H1 (cell line): ENCODE measurements around the gene PDIA3. TPM values are rescaled to one million over a fixed set of nuclear protein-coding genes. Genes with fewer than 3 reads are reported as not detected.

Experiments used
- BCL11A ChIP-seq, 2 experiments: IDR thresholded peaks; one replicate each; pipeline ENCODE4 v1.6.1; 2011; ENCODE audit warnings: low read depth in 2 of 2, low read length in 2 of 2, mild to moderate bottlenecking in 2 of 2
- CTCF ChIP-seq, 3 experiments: IDR thresholded peaks; 1 replicate in 2 of 3; 2 replicates in 1 of 3; pipeline versions ENCODE4 v1.5.1 to v1.6.1; 2011; ENCODE audit warnings: low read length in 3 of 3, mild to moderate bottlenecking in 3 of 3, inconsistent platforms in 2 of 3, low read depth in 1 of 3, moderate library complexity in 1 of 3; ENCODE audit not compliant: insufficient read depth in 1 of 3; ENCODE audit errors: control extremely low read depth in 1 of 3
- FOSL1 ChIP-seq: IDR thresholded peaks from 2 replicates; pipeline ENCODE4 v1.6.1; 2011; ENCODE audit warnings: mild to moderate bottlenecking, low read depth, low read length, moderate library complexity; ENCODE audit not compliant: insufficient read depth
- MAFK ChIP-seq: IDR thresholded peaks from 2 replicates; pipeline ENCODE4 v1.6.1; 2012; ENCODE audit warnings: low read depth, mild to moderate bottlenecking, improper control_type of control experiment, low read length
- polyA plus RNA-seq, 7 experiments: library from polyadenylated mRNA; depleted of rRNA in 3 of 7; stranded (reverse) in 5 of 7; unstranded in 2 of 7; fragments of >200 nt in 5 of 7; fragments of 200-250 nt in 2 of 7; gene quantifications; 1 replicate in 5 of 7; 2 replicates in 1 of 7; 4 replicates in 1 of 7; pipeline versions ENCODE4 v1.2.1 to v1.2.3, GENCODE V29; 2011 to 2013; ENCODE audit warnings: missing spikeins in 2 of 7, mixed read lengths in 2 of 7
- total RNA-seq: library from RNA; stranded (reverse); fragmentation: NEBNext Ultra II Directional; extraction: Animal tissue kit (Norgen Biotek cat#: 25700); gene quantifications from 2 replicates; pipeline ENCODE4 v1.2.1, GENCODE V29; 2021

Gene PDIA3
- total and polyA plus RNA-seq, 2 of the 8 experiments (the other 6 are each of a cell fraction or from before 2014, with no cell fraction given) = 90.4 to 655 TPM

- TF ChIP-seq MAFK = no peak
- TF ChIP-seq FOSL1 = no peak
- TF ChIP-seq CTCF (IDR thresholded peaks at IDR 0.05; ENCODE audit: control extremely low read depth in 1 of 3, insufficient read depth in 1 of 3, low read depth in 1 of 3, low read length in 3 of 3) = no peak
- no peak for TF ChIP-seq BCL11A (IDR thresholded peaks at IDR 0.05; ENCODE audit: low read depth in 2 of 2, low read length in 2 of 2)
- TF ChIP-seq, all 59 proteins: peak for 0
Observed at GRCh38 chr15:43762824-43763223, 16.6 kb downstream of the PDIA3 start (continued).
